ENCODE data around the gene CLCN1. TPM values are rescaled to one million over a fixed set of nuclear protein-coding genes. Genes with fewer than 3 reads are reported as not detected.

The CLCN1 gene
- total RNA-seq, 1 experiment from 2014 or later: not detected

DNA sequence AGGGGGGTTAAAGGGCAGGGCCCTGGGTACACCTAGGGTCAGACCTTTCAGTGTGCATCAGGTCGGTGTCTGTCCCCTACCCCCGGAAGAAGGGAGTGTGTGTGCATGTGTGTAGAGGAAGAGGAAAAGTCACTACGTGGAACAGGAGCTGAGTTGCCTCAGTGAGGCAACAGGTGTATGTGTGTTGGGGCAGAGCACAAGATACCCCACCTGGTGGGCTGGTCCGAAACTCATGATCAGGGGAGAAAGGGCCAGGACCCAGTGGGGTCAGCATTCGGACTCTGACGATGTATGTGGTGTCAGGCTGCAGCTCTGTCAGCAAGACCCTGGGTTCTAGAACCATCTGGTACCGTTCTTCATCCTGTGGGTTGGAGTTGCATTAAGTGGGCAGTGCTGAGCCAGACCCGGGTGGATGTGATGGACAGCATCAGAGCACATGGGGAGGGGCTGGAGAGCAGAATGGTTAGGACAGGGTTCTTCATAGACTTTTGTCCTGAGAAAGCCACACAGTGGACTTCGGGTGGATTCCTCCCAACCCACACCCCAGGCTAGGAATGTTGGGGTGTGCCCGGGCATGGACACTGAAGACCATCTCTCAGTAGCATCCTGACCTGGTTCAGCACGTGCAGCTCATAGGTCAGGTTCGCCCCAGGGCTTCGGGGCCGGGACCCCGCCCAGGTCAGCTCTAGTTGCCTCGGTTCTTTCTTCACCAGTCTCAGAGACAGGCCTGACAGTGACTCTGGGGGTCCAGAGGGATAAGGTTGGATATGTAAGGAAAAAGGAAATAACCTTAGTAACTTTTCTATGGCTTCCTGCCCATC, 82.0 kb downstream of the CLCN1 start:
- DNase-seq (ENCODE audit: unreplicated experiment): no peak
- TF ChIP-seq, protein P1, sequence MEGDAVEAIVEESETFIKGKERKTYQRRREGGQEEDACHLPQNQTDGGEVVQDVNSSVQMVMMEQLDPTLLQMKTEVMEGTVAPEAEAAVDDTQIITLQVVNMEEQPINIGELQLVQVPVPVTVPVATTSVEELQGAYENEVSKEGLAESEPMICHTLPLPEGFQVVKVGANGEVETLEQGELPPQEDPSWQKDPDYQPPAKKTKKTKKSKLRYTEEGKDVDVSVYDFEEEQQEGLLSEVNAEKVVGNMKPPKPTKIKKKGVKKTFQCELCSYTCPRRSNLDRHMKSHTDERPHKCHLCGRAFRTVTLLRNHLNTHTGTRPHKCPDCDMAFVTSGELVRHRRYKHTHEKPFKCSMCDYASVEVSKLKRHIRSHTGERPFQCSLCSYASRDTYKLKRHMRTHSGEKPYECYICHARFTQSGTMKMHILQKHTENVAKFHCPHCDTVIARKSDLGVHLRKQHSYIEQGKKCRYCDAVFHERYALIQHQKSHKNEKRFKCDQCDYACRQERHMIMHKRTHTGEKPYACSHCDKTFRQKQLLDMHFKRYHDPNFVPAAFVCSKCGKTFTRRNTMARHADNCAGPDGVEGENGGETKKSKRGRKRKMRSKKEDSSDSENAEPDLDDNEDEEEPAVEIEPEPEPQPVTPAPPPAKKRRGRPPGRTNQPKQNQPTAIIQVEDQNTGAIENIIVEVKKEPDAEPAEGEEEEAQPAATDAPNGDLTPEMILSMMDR (IDR thresholded peaks at IDR 0.05; ENCODE audit: unreplicated experiment): no peak
- H3K27ac Mint-ChIP-seq (ENCODE audit: low read depth, unreplicated experiment): peak overlapping the region; percentile 27
- H3K36me3 Mint-ChIP-seq (ENCODE audit: insufficient read depth, unreplicated experiment): peaks cover 10% of the 10 kb centered on the region
- H3K9me3 Mint-ChIP-seq (ENCODE audit: unreplicated experiment): no peaks in the 10 kb centered on the region
- BruUV-seq (replicated peaks): no TSS peak
- intact Hi-C loops (cut with micrococcal nuclease): no loop called here
- POLR2A ChIA-PET: interaction anchor here (0.6 kb wide), 1 partner anchor 13 kb away, joined by 4 read pairs; no protein-coding TSS in a partner anchor
- H3K4me1 Mint-ChIP-seq (ENCODE audit: insufficient read depth, unreplicated experiment): peaks cover 9% of the 10 kb centered on the region
- no peaks in the 10 kb centered on the region for H3K27me3 Mint-ChIP-seq (ENCODE audit: insufficient read depth, unreplicated experiment)
- CTCF ChIA-PET: interaction anchor here (0.6 to 0.9 kb wide), 3 partner anchors 18 to 656 kb away, joined by 3 to 4 read pairs (median 4); no protein-coding TSS in a partner anchor
- no peak overlapping the region for H3K4me3 Mint-ChIP-seq (ENCODE audit: unreplicated experiment)

DNA sequence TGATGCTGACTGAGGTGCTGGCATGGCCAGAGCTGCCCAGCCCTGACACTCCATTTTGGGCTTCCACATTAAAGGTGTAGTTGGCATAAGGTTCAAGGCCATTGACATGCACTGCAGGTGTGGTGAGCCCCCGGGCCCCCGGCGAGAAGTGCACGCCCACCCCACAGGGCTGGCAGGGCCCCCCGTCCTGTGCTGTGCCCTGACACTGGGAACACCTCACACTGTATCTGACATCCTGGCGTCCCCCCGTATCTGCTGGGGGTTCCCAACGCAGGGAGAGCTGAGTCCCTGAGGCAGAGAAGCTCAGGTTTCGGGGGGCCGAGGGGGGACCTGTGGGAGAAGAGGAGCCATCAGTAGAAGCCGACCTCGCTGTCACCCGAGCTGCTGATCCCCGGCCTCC, 82.7 kb downstream of the CLCN1 start:
- Mint-ChIP-seq H3K4me3 (ENCODE audit: unreplicated experiment) (no peak overlapping the region), H3K9me3 (ENCODE audit: unreplicated experiment) (no peaks in the 10 kb centered on the region), H3K4me1 (ENCODE audit: insufficient read depth, unreplicated experiment) (peaks cover 2% of the 10 kb centered on the region), H3K36me3 (ENCODE audit: insufficient read depth, unreplicated experiment) (peaks cover 3% of the 10 kb centered on the region), H3K27me3 (ENCODE audit: insufficient read depth, unreplicated experiment) (no peaks in the 10 kb centered on the region), H3K27ac (ENCODE audit: low read depth, unreplicated experiment) (no peak overlapping the region)
- POLR2A ChIA-PET: no interaction called here
- intact Hi-C loops (cut with micrococcal nuclease): no loop called here
- no TSS peak for BruUV-seq (replicated peaks)
- CTCF ChIA-PET: interaction anchor here (0.8 kb wide), 2 partner anchors 9 to 158 kb away, joined by 4 read pairs; no protein-coding TSS in a partner anchor
- no peak for DNase-seq (ENCODE audit: unreplicated experiment)
- TF ChIP-seq, protein P1 (IDR thresholded peaks at IDR 0.05; ENCODE audit: unreplicated experiment): no peak

DNA sequence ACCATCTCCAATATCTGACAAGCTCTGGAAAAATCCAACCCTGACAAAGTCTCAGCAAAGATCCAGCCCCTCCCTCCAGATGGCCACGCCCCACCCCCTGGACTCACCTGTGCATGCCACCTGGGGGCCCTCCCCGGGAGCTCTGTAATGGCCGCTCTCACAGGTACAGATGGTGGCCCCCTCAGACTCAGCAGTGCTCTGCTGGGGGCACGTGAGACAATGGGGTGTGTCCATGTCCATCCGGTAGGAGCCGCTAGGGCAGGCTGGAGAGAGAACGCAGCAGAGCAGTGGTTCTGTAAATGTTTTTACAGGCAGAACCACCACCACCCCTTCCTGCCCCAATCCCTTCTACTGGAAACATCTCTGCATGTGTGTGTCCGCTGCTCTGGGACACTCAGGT, 83.2 kb downstream of the CLCN1 start:
- no peak for DNase-seq (ENCODE audit: unreplicated experiment)
- Mint-ChIP-seq H3K9me3 (ENCODE audit: unreplicated experiment) (no peaks in the 10 kb centered on the region), H3K36me3 (ENCODE audit: insufficient read depth, unreplicated experiment) (no peaks in the 10 kb centered on the region), H3K27ac (ENCODE audit: low read depth, unreplicated experiment) (no peak overlapping the region), H3K4me3 (ENCODE audit: unreplicated experiment) (no peak overlapping the region), H3K4me1 (ENCODE audit: insufficient read depth, unreplicated experiment) (no peaks in the 10 kb centered on the region), H3K27me3 (ENCODE audit: insufficient read depth, unreplicated experiment) (no peaks in the 10 kb centered on the region)
- BruUV-seq (replicated peaks): no TSS peak
- CTCF ChIA-PET: interaction anchor here (0.8 kb wide), 2 partner anchors 9 to 159 kb away, joined by 4 read pairs; no protein-coding TSS in a partner anchor
- TF ChIP-seq, protein P1 (IDR thresholded peaks at IDR 0.05; ENCODE audit: unreplicated experiment): no peak
- intact Hi-C loops (cut with micrococcal nuclease): no loop called here
- POLR2A ChIA-PET: no interaction called here

DNA sequence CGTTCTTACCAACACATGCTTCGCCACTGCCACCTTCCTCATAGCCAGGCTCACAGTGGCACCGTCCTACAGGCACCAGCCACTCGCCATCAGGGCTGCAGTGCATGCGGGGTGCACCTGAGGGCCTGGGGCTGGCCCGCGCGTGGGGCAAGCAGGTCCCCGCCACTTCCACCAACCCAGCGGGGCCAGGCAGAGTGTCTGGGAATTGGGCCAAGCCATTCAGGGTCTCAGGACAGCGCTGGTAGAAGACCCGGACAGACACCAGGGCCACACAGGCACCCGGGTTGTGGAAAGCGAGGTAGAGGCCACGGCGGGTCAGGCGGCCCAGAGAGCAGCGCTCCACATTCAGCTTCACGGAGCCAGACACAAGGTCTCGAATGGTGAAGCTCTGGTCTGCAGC, 83.7 kb downstream of the CLCN1 start:
- H3K36me3 Mint-ChIP-seq (ENCODE audit: insufficient read depth, unreplicated experiment): no peaks in the 10 kb centered on the region
- ChIA-PET POLR2A (no interaction called here), CTCF (interaction anchor here (0.6 to 1.3 kb wide), 4 partner anchors 8 to 159 kb away, joined by 3 to 5 read pairs (median 4); no protein-coding TSS in a partner anchor)
- H3K4me1 Mint-ChIP-seq (ENCODE audit: insufficient read depth, unreplicated experiment): no peaks in the 10 kb centered on the region
- H3K4me3 Mint-ChIP-seq (ENCODE audit: unreplicated experiment): no peak overlapping the region
- no peaks in the 10 kb centered on the region for H3K27me3 Mint-ChIP-seq (ENCODE audit: insufficient read depth, unreplicated experiment)
- TF ChIP-seq, protein P1 (IDR thresholded peaks at IDR 0.05; ENCODE audit: unreplicated experiment): no peak
- no peak overlapping the region for H3K27ac Mint-ChIP-seq (ENCODE audit: low read depth, unreplicated experiment)
- H3K9me3 Mint-ChIP-seq (ENCODE audit: unreplicated experiment): no peaks in the 10 kb centered on the region
- DNase-seq (ENCODE audit: unreplicated experiment): no peak
- intact Hi-C loops (cut with micrococcal nuclease): no loop called here
- BruUV-seq (replicated peaks): no TSS peak

Measured in MCF 10A (cell line).